Adrenal gland (tissue), 12 donors: ENCODE measurements around the gene ASB2. TPM values are rescaled to one million over a fixed set of nuclear protein-coding genes. Genes with fewer than 3 reads are reported as not detected.

Experiments used
- DNase-seq, 7 donors: peaks; one replicate each; pipeline ENCODE4 v3.0.0-alpha.2; 2019 to 2020
- H3K27ac ChIP-seq, 5 donors: fragments of 200-600 bp; sonication (generic) in 4 of 5; 1 replicate in 3 of 5; 2 replicates in 2 of 5; pipeline versions ENCODE4 v1.5.1 to v1.8.0; 2016 to 2020; ENCODE audit warnings: mild to moderate bottlenecking in 1 of 5
- H3K27me3 ChIP-seq: fragments of 200-600 bp; 2 replicates; pipeline ENCODE4 v1.8.0; 2021
- H3K36me3 ChIP-seq, 2 donors: fragments of 200-600 bp; replicated peaks in 1 of 2; 1 replicate in 1 of 2; 2 replicates in 1 of 2; pipeline versions ENCODE4 v1.5.1 to v1.8.0; 2018 to 2022
- H3K4me1 ChIP-seq, 2 donors: fragments of 200-600 bp; replicated peaks in 1 of 2; 1 replicate in 1 of 2; 2 replicates in 1 of 2; pipeline versions ENCODE4 v1.5.1 to v1.8.0; 2018 to 2021
- H3K4me3 ChIP-seq, 4 donors: fragments of 200-600 bp; sonication (generic) in 3 of 4; one replicate each; pipeline ENCODE4 v1.5.1; 2016 to 2018
- H3K9me3 ChIP-seq, 3 donors: fragments of 200-600 bp; sonication (generic) in 1 of 3; replicated peaks in 1 of 3; 1 replicate in 2 of 3; 2 replicates in 1 of 3; pipeline versions ENCODE4 v1.5.1 to v1.8.0; 2016 to 2021
- POLR2A ChIP-seq, 2 donors: fragments of 450-650 bp; IDR thresholded peaks; one replicate each; pipeline ENCODE4 v1.6.1; 2017; ENCODE audit warnings: antibody characterized with exemption in 2 of 2, mild to moderate bottlenecking in 2 of 2, moderate library complexity in 1 of 2
- WGBS, 4 donors: extraction: QIAGEN DNeasy Blood & Tissue Kit in 2 of 4; methylation state at CpG; one replicate each; pipeline versions ENCODE4 v1.1.5 to v1.1.7; 2013 to 2017; 5-methylcytosine and 5-hydroxymethylcytosine counted together
- intact Hi-C, 2 donors: fragments of 100-400 bp; cut with DNase I; formaldehyde crosslinking; loops; one replicate each; pipeline versions ENCODE4 v1.14.1 to v1.15.0; 2022 to 2023
- polyA plus RNA-seq, 3 donors: library from polyadenylated mRNA; stranded (reverse); fragments of 200-250 nt in 2 of 3; fragments of 350-450 nt in 1 of 3; fragmentation: Illumina TruSeq in 1 of 3; extraction: RNeasy Lipid Tissue Mini Kit (QIAGEN cat#74804) in 1 of 3; gene quantifications; one replicate each; pipeline ENCODE4 v1.2.3, GENCODE V29; 2013 to 2014
- total RNA-seq, 9 donors: library from RNA; depleted of rRNA in 4 of 9; stranded (reverse); fragments of >200 nt in 4 of 9; fragments of 120-200 nt in 1 of 9; fragmentation: NEBNext Ultra II Directional in 1 of 9; extraction: Animal tissue kit (Norgen Biotek cat#: 25700) in 1 of 9; gene quantifications; one replicate each; pipeline versions ENCODE4 v1.1.0 to v1.2.4, GENCODE V29; 2013 to 2023
- TF ChIP-seq, protein P1 (sequence below), 6 experiments: fragments of 450-650 bp in 4 of 6; fragments of 200-600 bp in 2 of 6; sonication (generic) in 1 of 6; IDR thresholded peaks; 1 replicate in 5 of 6; 2 replicates in 1 of 6; pipeline versions ENCODE4 v1.5.1 to v1.8.0; 2016 to 2021; ENCODE audit warnings: antibody characterized with exemption in 6 of 6, mild to moderate bottlenecking in 2 of 6, moderate library complexity in 1 of 6
- donor health status: healthy with polysubstance abuse.
- donor health status: Bipolar disorder and iron deficiency.
- donor health status: DM: yes; HTN: yes; CAD: no.
- donor health status: DM: no; HTN: no; CAD: no.
- donor health status: DM: no; HTN: no; CAD: no.
- donor health status: DM: yes; HTN: yes; CAD: no.

Gene ASB2
- total and polyA plus RNA-seq, 12 donors: 0.19 to 5.9 (median 0.66) TPM; not detected in 1

GRCh38 chr14:93961620-93962019 is 14.8 kb downstream of the ASB2 start:
- H3K27ac ChIP-seq: no peak overlapping the region
- H3K27me3 ChIP-seq: no peaks in the 10 kb centered on the region
- H3K36me3 ChIP-seq: no peaks in the 10 kb centered on the region
- H3K4me1 ChIP-seq: peaks cover 9% of the 10 kb centered on the region in 2 donors
- no peak for DNase-seq
- intact Hi-C loops: no loop called here
- H3K9me3 ChIP-seq: no peaks in the 10 kb centered on the region
- WGBS, 4 donors: 94 to 96% (median 94%) methylated on average over 8 of the region's 8 CpGs
- H3K4me3 ChIP-seq: no peak overlapping the region
- TF ChIP-seq, protein P1, sequence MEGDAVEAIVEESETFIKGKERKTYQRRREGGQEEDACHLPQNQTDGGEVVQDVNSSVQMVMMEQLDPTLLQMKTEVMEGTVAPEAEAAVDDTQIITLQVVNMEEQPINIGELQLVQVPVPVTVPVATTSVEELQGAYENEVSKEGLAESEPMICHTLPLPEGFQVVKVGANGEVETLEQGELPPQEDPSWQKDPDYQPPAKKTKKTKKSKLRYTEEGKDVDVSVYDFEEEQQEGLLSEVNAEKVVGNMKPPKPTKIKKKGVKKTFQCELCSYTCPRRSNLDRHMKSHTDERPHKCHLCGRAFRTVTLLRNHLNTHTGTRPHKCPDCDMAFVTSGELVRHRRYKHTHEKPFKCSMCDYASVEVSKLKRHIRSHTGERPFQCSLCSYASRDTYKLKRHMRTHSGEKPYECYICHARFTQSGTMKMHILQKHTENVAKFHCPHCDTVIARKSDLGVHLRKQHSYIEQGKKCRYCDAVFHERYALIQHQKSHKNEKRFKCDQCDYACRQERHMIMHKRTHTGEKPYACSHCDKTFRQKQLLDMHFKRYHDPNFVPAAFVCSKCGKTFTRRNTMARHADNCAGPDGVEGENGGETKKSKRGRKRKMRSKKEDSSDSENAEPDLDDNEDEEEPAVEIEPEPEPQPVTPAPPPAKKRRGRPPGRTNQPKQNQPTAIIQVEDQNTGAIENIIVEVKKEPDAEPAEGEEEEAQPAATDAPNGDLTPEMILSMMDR (IDR thresholded peaks at IDR 0.05): no peak
- no peak for TF ChIP-seq POLR2A (IDR thresholded peaks at IDR 0.05)

- intact Hi-C loops: no loop called here
- DNase-seq: no peak
- no peaks in the 10 kb centered on the region for H3K9me3 ChIP-seq
- TF ChIP-seq, protein P1 (IDR thresholded peaks at IDR 0.05): no peak
- TF ChIP-seq POLR2A (IDR thresholded peaks at IDR 0.05): no peak
- H3K27ac ChIP-seq: no peak overlapping the region
- H3K36me3 ChIP-seq: no peaks in the 10 kb centered on the region
- H3K4me3 ChIP-seq: no peak overlapping the region
- peaks cover 9 to 10% of the 10 kb centered on the region in 2 donors for H3K4me1 ChIP-seq
- H3K27me3 ChIP-seq: no peaks in the 10 kb centered on the region
- WGBS, 4 donors: 84 to 95% (median 89%) methylated on average over 3 of the region's 3 CpGs
Observed at GRCh38 chr14:93960774-93961438, 15.5 kb downstream of the ASB2 start.

- Histone ChIP-seq H3K27me3 (no peaks in the 10 kb centered on the region), H3K27ac (peak overlapping the region in 3 of 5 donors; percentile 17 to 75 (median 67)), H3K9me3 (no peaks in the 10 kb centered on the region), H3K4me1 (peaks cover 9 to 17% of the 10 kb centered on the region in 2 donors), H3K4me3 (no peak overlapping the region), H3K36me3 (no peaks in the 10 kb centered on the region)
- no peak for DNase-seq
- TF ChIP-seq, protein P1 (IDR thresholded peaks at IDR 0.05): no peak
- no peak for TF ChIP-seq POLR2A (IDR thresholded peaks at IDR 0.05)
- intact Hi-C loops: no loop called here
Observed at GRCh38 chr14:93960108-93960475, 16.3 kb downstream of the ASB2 start.

DNA sequence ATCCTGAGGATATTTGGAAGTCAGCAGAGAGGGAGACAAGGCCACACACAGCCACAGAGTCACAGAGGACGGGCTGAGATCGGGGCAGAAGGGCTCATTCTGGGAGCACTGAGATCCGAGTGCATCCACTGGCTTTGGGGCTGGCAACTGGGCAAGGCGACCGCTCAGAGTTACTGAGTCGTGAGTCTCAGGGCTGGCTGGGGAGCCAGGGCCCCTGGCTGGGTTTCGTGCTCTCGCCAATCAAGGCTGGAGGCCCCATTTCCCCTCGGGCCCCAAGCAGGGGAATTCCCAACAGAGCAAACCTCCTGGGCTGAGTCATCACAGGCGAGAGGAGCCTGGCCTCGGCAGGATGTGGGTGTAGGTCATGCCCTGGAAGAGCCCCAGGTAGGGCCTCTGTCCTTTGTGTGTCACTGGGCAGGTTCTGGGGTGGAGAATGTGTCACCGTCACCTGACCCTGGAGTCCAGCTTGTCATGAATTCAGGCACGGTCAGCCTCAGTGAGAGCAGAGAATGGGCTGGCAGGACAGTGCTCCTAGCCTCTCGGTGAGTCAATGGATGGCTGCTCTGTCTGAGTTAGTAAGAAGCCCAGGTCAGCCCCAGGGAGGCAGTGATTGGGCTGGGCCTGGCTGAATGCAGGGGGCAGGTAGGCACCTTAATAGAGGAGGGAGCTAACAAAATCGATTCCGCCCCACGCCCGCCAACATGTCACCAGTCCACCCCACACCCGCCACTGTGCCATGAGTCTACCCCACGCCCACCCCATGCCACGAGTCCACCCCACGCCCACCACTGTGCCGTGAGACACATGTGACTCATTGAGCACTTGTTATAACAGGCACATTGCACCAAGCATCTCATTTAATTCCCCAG is 16.9 kb downstream of the ASB2 start:
- 45 to 69% (median 59%) methylated on average over 13 to 23 of the region's 23 CpGs for WGBS, 4 donors
- H3K27ac ChIP-seq: peak overlapping the region in 3 of 5 donors; percentile 17 to 75 (median 67)
- no peaks in the 10 kb centered on the region for H3K9me3 ChIP-seq
- H3K36me3 ChIP-seq: no peaks in the 10 kb centered on the region
- peak; percentile 70 to 94 (median 88) for DNase-seq
- TF ChIP-seq POLR2A (IDR thresholded peaks at IDR 0.05): no peak
- TF ChIP-seq, protein P1 (IDR thresholded peaks at IDR 0.05): no peak
- H3K27me3 ChIP-seq: no peaks in the 10 kb centered on the region
- no peak overlapping the region for H3K4me3 ChIP-seq
- intact Hi-C loops: no loop called here
- peaks cover 9 to 18% of the 10 kb centered on the region in 2 donors for H3K4me1 ChIP-seq
